Transverse colon (tissue), 4 donors: Measurements from ENCODE around the gene ACTRT2. TPM values are rescaled to one million over a fixed set of nuclear protein-coding genes. Genes with fewer than 3 reads are reported as not detected.

Experiments
- DNase-seq: peaks from one replicate; pipeline ENCODE4 v3.0.0-alpha.2; 2019
- H3K27ac ChIP-seq, 4 donors: fragments of 200-600 bp; sonication (generic); 2 replicates each; pipeline ENCODE4 v1.5.1; 2016 to 2018; ENCODE audit warnings: inconsistent platforms in 4 of 4
- H3K27me3 ChIP-seq: fragments of 200-600 bp; sonication (generic); 2 replicates; pipeline ENCODE4 v1.5.1; 2017; ENCODE audit warnings: inconsistent platforms
- H3K36me3 ChIP-seq, 4 donors: fragments of 200-600 bp; sonication (generic); 2 replicates each; pipeline ENCODE4 v1.5.1; 2017 to 2019; ENCODE audit warnings: inconsistent platforms in 4 of 4
- H3K4me1 ChIP-seq, 4 donors: fragments of 200-600 bp; sonication (generic); 2 replicates each; pipeline ENCODE4 v1.5.1; 2017 to 2020; ENCODE audit warnings: inconsistent platforms in 4 of 4
- H3K4me3 ChIP-seq, 4 donors: fragments of 200-600 bp; sonication (generic); 1 replicate in 1 of 4; 2 replicates in 3 of 4; pipeline versions ENCODE4 v1.5.1 to v1.6.1; 2017 to 2019; ENCODE audit warnings: inconsistent platforms in 4 of 4
- H3K9me3 ChIP-seq, 2 donors: fragments of 200-600 bp; sonication (generic); 2 replicates each; pipeline ENCODE4 v1.5.1; 2017 to 2019; ENCODE audit warnings: inconsistent platforms in 2 of 2
- CTCF ChIP-seq, 5 experiments: fragments of 200-600 bp in 3 of 5; fragments of 450-650 bp in 2 of 5; sonication (generic) in 3 of 5; IDR thresholded peaks; 1 replicate in 2 of 5; 2 replicates in 3 of 5; pipeline ENCODE4 v1.5.1; 2016 to 2017; ENCODE audit warnings: antibody characterized with exemption in 5 of 5, inconsistent platforms in 3 of 5, mild to moderate bottlenecking in 2 of 5, moderate library complexity in 1 of 5
- EP300 ChIP-seq: sonication (generic); formaldehyde crosslinking; IDR thresholded peaks from one replicate; pipeline ENCODE4 v1.6.1; 2017; ENCODE audit warnings: antibody characterized with exemption, low read depth
- POLR2A ChIP-seq: fragments of 450-650 bp; IDR thresholded peaks from one replicate; pipeline ENCODE4 v1.6.1; 2016; ENCODE audit warnings: antibody characterized with exemption, mild to moderate bottlenecking, moderate library complexity
- POLR2AphosphoS5 ChIP-seq, 3 donors: sonication (generic); formaldehyde crosslinking; IDR thresholded peaks; one replicate each; pipeline ENCODE4 v1.6.1; 2016; ENCODE audit warnings: antibody characterized with exemption in 3 of 3
- WGBS, 2 donors: methylation state at CpG; one replicate each; pipeline ENCODE4 v1.1.5; 2018; ENCODE audit warnings: low coverage in 1 of 2; 5-methylcytosine and 5-hydroxymethylcytosine counted together
- in situ Hi-C, 4 donors: fragments of 200-750 bp; cut with MboI; loops; one replicate each; pipeline versions ENCODE4 v1.15.0 to v1.15.1; 2017; ENCODE audit warnings: low sequenced_read_pairs in 3 of 4, low pct_ligation_motif_present in 1 of 4, low pct_unique_long_range_greater_than_20kb in 1 of 4
- intact Hi-C: fragments of 100-400 bp; cut with DNase I; formaldehyde crosslinking; loops from one replicate; pipeline ENCODE4 v1.15.1; 2023; ENCODE audit warnings: low total_unique reads
- total RNA-seq, 4 donors: library from RNA; depleted of rRNA; stranded (reverse); fragments of >200 nt; gene quantifications; one replicate each; pipeline ENCODE4 v1.1.0, GENCODE V29; 2016

The ACTRT2 gene
- total RNA-seq, 4 donors from 2014 or later, result not detected

GRCh38 chr1:3070644-3071564 lies 49.6 kb downstream of the ACTRT2 start:
- in situ Hi-C loops (no loop called here), intact Hi-C loops (no loop called here)
- peak overlapping the region in 3 of 4 donors; percentile 66 for H3K4me3 ChIP-seq
- H3K4me1 ChIP-seq, result peaks cover 14 to 31% (median 21%) of the 10 kb centered on the region in 4 donors
- H3K27ac ChIP-seq, result peak overlapping the region in 1 of 4 donors; percentile 40
- DNase-seq, result no peak
- no peaks in the 10 kb centered on the region for H3K9me3 ChIP-seq
- H3K27me3 ChIP-seq, result peaks cover 94% of the 10 kb centered on the region
- TF ChIP-seq POLR2A (no peak), CTCF (IDR thresholded peaks at IDR 0.05) (no peak), EP300 (no peak), POLR2AphosphoS5 (IDR thresholded peaks at IDR 0.05) (no peak)
- WGBS, 2 donors, result 47% methylated on average over 70 of the region's 97 CpGs; no CpG with 5 or more reads in 1 of the 2 donors
- H3K36me3 ChIP-seq, result no peaks in the 10 kb centered on the region

- Histone ChIP-seq H3K4me1 (peaks cover 14 to 31% (median 21%) of the 10 kb centered on the region in 4 donors), H3K36me3 (no peaks in the 10 kb centered on the region), H3K27ac (no peak overlapping the region), H3K27me3 (peaks cover 94% of the 10 kb centered on the region), H3K4me3 (no peak overlapping the region), H3K9me3 (no peaks in the 10 kb centered on the region)
- TF ChIP-seq EP300 (no peak), POLR2AphosphoS5 (IDR thresholded peaks at IDR 0.05) (no peak), CTCF (IDR thresholded peaks at IDR 0.05) (no peak), POLR2A (no peak)
- no peak for DNase-seq
- in situ Hi-C loops, result no loop called here
- intact Hi-C loops, result no loop called here
- WGBS, 2 donors, result 82% methylated on average over 17 of the region's 17 CpGs; no CpG with 5 or more reads in 1 of the 2 donors
Measured at GRCh38 chr1:3071565-3072390, 50.5 kb downstream of the ACTRT2 start.

Other genes with a start within 250 kb of the ACTRT2 start
- 1 to 10 TPM in 2 of 4 donors, under 1 TPM in 2; 0.14 to 6.0 (median 0.75) TPM for gene TTC34, start 219.8 kb upstream of the ACTRT2 start, total RNA-seq
- under 1 TPM in 2 of 4 donors, not detected in 2; 0.41 to 0.95 TPM for gene PRDM16, start 47.7 kb downstream of the ACTRT2 start, total RNA-seq